ENCODE results near the gene ERCC6. TPM values are rescaled to one million over a fixed set of nuclear protein-coding genes. Genes with fewer than 3 reads are reported as not detected.

Gene ERCC6
- polyA plus RNA-seq, 1 donor from 2014 or later = 13.9 TPM

DNA sequence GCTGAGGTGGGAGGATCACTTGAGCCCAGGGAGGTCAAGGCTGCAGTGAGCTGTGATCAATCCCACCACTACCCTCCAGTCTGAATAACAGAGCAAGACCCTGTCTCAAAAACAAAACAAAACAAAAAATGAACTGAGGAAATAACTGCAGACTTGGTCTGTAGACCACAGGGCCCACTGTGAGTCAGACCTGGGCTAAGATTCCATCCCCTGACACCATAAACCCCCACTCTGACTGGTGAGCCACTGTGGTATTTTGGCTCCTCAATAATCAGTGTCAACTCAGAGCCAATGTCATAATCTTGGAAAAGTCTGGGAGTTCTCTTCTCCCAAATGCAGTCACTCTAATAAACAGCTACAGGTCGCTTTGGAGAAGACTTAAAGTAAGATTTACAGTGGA is 24.0 kb upstream of the ERCC6 start:
- Histone ChIP-seq H3K4me3 (ENCODE audit: low read length) (no peak overlapping the region), H2AFZ (ENCODE audit: low read depth, low read length) (no peak overlapping the region), H3K9ac (ENCODE audit: low read length) (no peak overlapping the region), H3F3A (ENCODE audit: insufficient read depth, low read length, poor library complexity, severe bottlenecking) (no peaks in the 10 kb centered on the region), H3K36me3 (ENCODE audit: insufficient read depth, low read length) (no peaks in the 10 kb centered on the region), H3K27me3 (ENCODE audit: insufficient read depth, low read depth, low read length) (no peaks in the 10 kb centered on the region), H3K79me2 (replicated peaks; ENCODE audit: insufficient read depth, low read length) (no peaks in the 10 kb centered on the region), H3K4me2 (ENCODE audit: low read length) (no peak overlapping the region), H4K20me1 (ENCODE audit: insufficient read depth) (no peaks in the 10 kb centered on the region), H3K9me3 (ENCODE audit: low read length) (no peaks in the 10 kb centered on the region), H3K27ac (ENCODE audit: low read length) (no peak overlapping the region), H3K9me2 (ENCODE audit: insufficient read depth, low read length) (no peaks in the 10 kb centered on the region)
- TF ChIP-seq SMC3 (conservative IDR thresholded peaks at IDR 0.05; ENCODE audit: poor library complexity) = no peak
- TF ChIP-seq, protein P1, sequence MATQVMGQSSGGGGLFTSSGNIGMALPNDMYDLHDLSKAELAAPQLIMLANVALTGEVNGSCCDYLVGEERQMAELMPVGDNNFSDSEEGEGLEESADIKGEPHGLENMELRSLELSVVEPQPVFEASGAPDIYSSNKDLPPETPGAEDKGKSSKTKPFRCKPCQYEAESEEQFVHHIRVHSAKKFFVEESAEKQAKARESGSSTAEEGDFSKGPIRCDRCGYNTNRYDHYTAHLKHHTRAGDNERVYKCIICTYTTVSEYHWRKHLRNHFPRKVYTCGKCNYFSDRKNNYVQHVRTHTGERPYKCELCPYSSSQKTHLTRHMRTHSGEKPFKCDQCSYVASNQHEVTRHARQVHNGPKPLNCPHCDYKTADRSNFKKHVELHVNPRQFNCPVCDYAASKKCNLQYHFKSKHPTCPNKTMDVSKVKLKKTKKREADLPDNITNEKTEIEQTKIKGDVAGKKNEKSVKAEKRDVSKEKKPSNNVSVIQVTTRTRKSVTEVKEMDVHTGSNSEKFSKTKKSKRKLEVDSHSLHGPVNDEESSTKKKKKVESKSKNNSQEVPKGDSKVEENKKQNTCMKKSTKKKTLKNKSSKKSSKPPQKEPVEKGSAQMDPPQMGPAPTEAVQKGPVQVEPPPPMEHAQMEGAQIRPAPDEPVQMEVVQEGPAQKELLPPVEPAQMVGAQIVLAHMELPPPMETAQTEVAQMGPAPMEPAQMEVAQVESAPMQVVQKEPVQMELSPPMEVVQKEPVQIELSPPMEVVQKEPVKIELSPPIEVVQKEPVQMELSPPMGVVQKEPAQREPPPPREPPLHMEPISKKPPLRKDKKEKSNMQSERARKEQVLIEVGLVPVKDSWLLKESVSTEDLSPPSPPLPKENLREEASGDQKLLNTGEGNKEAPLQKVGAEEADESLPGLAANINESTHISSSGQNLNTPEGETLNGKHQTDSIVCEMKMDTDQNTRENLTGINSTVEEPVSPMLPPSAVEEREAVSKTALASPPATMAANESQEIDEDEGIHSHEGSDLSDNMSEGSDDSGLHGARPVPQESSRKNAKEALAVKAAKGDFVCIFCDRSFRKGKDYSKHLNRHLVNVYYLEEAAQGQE (IDR thresholded peaks at IDR 0.05; ENCODE audit: borderline replicate concordance) = no peak
- no peak for TF ChIP-seq RAD21 (conservative IDR thresholded peaks at IDR 0.05)
- TF ChIP-seq MXI1 (conservative IDR thresholded peaks at IDR 0.05; ENCODE audit: poor library complexity, severe bottlenecking) = no peak
- TF ChIP-seq TAF1 (IDR thresholded peaks at IDR 0.05; ENCODE audit: low read depth) = no peak
- no peak for TF ChIP-seq POLR2AphosphoS5 (IDR thresholded peaks at IDR 0.05)
- TF ChIP-seq EZH2 (IDR thresholded peaks at IDR 0.05; ENCODE audit: borderline replicate concordance, insufficient read depth, low read length, poor library complexity, severe bottlenecking) = no peak

DNA sequence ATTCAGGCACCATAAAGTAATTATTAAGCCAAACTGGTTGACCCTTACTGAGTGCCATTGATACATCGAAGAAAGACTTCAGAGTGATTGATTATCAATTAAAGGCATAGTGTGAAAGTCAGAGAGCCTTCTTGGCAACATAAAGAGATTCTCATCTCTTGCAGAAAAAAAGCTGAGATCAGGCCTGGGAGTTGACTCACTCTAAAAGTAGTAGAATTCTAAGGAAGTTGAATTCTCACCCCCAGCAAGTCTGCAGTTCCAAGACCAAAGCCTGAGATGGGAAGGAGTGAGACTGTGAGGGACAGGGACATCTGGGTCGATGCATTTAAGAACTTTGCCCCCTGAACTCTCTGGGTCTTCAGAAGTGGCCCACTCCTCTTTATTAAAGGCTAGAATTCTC is 21.6 kb upstream of the ERCC6 start:
- Histone ChIP-seq H3K27me3 (ENCODE audit: insufficient read depth, low read depth, low read length) (no peaks in the 10 kb centered on the region), H3K27ac (ENCODE audit: low read length) (no peak overlapping the region), H4K20me1 (ENCODE audit: insufficient read depth) (no peaks in the 10 kb centered on the region), H3K79me2 (replicated peaks; ENCODE audit: insufficient read depth, low read length) (no peaks in the 10 kb centered on the region), H3K36me3 (ENCODE audit: insufficient read depth, low read length) (no peaks in the 10 kb centered on the region), H3K9me2 (ENCODE audit: insufficient read depth, low read length) (no peaks in the 10 kb centered on the region), H3K4me2 (ENCODE audit: low read length) (no peak overlapping the region), H3K4me3 (ENCODE audit: low read length) (no peak overlapping the region), H3K9ac (ENCODE audit: low read length) (no peak overlapping the region), H3K9me3 (ENCODE audit: low read length) (no peaks in the 10 kb centered on the region), H3F3A (ENCODE audit: insufficient read depth, low read length, poor library complexity, severe bottlenecking) (no peaks in the 10 kb centered on the region), H2AFZ (ENCODE audit: low read depth, low read length) (no peak overlapping the region)
- TF ChIP-seq TAF1 (IDR thresholded peaks at IDR 0.05; ENCODE audit: low read depth) (no peak), RAD21 (conservative IDR thresholded peaks at IDR 0.05) (no peak), MXI1 (conservative IDR thresholded peaks at IDR 0.05; ENCODE audit: poor library complexity, severe bottlenecking) (no peak), POLR2AphosphoS5 (IDR thresholded peaks at IDR 0.05) (no peak), EP300 (conservative IDR thresholded peaks at IDR 0.05; ENCODE audit: poor library complexity, severe bottlenecking) (no peak), EZH2 (IDR thresholded peaks at IDR 0.05; ENCODE audit: borderline replicate concordance, insufficient read depth, low read length, poor library complexity, severe bottlenecking) (no peak), SMC3 (conservative IDR thresholded peaks at IDR 0.05; ENCODE audit: poor library complexity) (no peak)
- TF ChIP-seq, protein P1 (IDR thresholded peaks at IDR 0.05; ENCODE audit: borderline replicate concordance) = no peak
- TF ChIP-seq, protein P2, sequence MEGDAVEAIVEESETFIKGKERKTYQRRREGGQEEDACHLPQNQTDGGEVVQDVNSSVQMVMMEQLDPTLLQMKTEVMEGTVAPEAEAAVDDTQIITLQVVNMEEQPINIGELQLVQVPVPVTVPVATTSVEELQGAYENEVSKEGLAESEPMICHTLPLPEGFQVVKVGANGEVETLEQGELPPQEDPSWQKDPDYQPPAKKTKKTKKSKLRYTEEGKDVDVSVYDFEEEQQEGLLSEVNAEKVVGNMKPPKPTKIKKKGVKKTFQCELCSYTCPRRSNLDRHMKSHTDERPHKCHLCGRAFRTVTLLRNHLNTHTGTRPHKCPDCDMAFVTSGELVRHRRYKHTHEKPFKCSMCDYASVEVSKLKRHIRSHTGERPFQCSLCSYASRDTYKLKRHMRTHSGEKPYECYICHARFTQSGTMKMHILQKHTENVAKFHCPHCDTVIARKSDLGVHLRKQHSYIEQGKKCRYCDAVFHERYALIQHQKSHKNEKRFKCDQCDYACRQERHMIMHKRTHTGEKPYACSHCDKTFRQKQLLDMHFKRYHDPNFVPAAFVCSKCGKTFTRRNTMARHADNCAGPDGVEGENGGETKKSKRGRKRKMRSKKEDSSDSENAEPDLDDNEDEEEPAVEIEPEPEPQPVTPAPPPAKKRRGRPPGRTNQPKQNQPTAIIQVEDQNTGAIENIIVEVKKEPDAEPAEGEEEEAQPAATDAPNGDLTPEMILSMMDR (IDR thresholded peaks at IDR 0.05; ENCODE audit: poor library complexity, severe bottlenecking) = no peak
